ENCODE data around the gene SEMG1. TPM values are rescaled to one million over a fixed set of nuclear protein-coding genes. Genes with fewer than 3 reads are reported as not detected.

SEMG1 gene
- total and polyA plus RNA-seq, 2 donors (not counting 1 experiment from before 2014, with no cell fraction given): not detected

GRCh38 chr20:45257711-45258110, 50.9 kb downstream of the SEMG1 start:
- CTCF ChIA-PET: no interaction called here
- intact Hi-C loops (cut with micrococcal nuclease): no loop called here
- 98% methylated on average over 6 of the region's 7 CpGs for WGBS (ENCODE audit: insufficient coverage)

GRCh38 chr20:45258259-45258658, 51.4 kb downstream of the SEMG1 start:
- Histone ChIP-seq H3K79me2 (ENCODE audit: control insufficient read depth, insufficient read depth, low read length) (no peaks in the 10 kb centered on the region), H3K9ac (ENCODE audit: low read length) (no peak overlapping the region), H4K20me1 (ENCODE audit: control insufficient read depth, insufficient read depth, low read length, poor library complexity, severe bottlenecking) (no peaks in the 10 kb centered on the region), H2AFZ (ENCODE audit: insufficient read depth, low read depth, low read length, poor library complexity, severe bottlenecking) (no peak overlapping the region), H3K4me1 (ENCODE audit: control insufficient read depth in 2 of 2, insufficient read depth in 2 of 2, low read length in 2 of 2) (no peaks in the 10 kb centered on the region), H3K4me2 (replicated peaks; ENCODE audit: low read depth, low read length, poor library complexity, severe bottlenecking) (no peak overlapping the region), H3K9me3 (ENCODE audit: control extremely low read depth in 1 of 3, control insufficient read depth in 2 of 3, insufficient read depth in 1 of 3, low read length in 2 of 3) (peaks cover 0 to 3% (median 0%) of the 10 kb centered on the region in 3 donors), H3K4me3 (ENCODE audit: control extremely low read depth in 1 of 5, extremely low read depth in 1 of 5, insufficient read depth in 1 of 5, low read depth in 2 of 5, low read length in 4 of 5) (no peak overlapping the region), H3K27ac (ENCODE audit: low read length in 2 of 2) (no peak overlapping the region), H3K27me3 (replicated peaks in 1 of 4; ENCODE audit: control extremely low read depth in 1 of 4, control insufficient read depth in 3 of 4, insufficient read depth in 4 of 4, low read length in 3 of 4) (peaks cover 0 to 11% (median 6%) of the 10 kb centered on the region in 4 experiments), H3K36me3 (replicated peaks in 1 of 2; ENCODE audit: control extremely low read depth in 1 of 2, control insufficient read depth in 1 of 2, extremely low read depth in 1 of 2, insufficient read depth in 2 of 2, low read length in 1 of 2) (no peaks in the 10 kb centered on the region)
- H3K4me3 Mint-ChIP-seq: no peak overlapping the region
- H3K4me1 Mint-ChIP-seq: no peaks in the 10 kb centered on the region
- intact Hi-C loops (cut with micrococcal nuclease): no loop called here
- H3K9me3 Mint-ChIP-seq (ENCODE audit: insufficient read depth): no peaks in the 10 kb centered on the region
- no peak for DNase-seq
- ChIA-PET CTCF (no interaction called here), POLR2A (no interaction called here)
- ATAC-seq (ENCODE audit: low read depth): no peak
- 86% methylated on average over 1 of the region's 3 CpGs for WGBS (ENCODE audit: insufficient coverage)
- H3K27me3 Mint-ChIP-seq: peaks cover 51% of the 10 kb centered on the region
- TF ChIP-seq CTCF (IDR thresholded peaks at IDR 0.05) (no peak), EZH2 (IDR thresholded peaks at IDR 0.05; ENCODE audit: borderline replicate concordance, insufficient read depth, low read depth, low read length, poor library complexity, severe bottlenecking) (no peak)
- H3K27ac Mint-ChIP-seq: no peak overlapping the region

More at GRCh38 chr20:45257711-45258110, 50.9 kb downstream of the SEMG1 start:
- Histone ChIP-seq H3K4me2 (replicated peaks; ENCODE audit: low read depth, low read length, poor library complexity, severe bottlenecking) (no peak overlapping the region), H2AFZ (ENCODE audit: insufficient read depth, low read depth, low read length, poor library complexity, severe bottlenecking) (no peak overlapping the region), H3K36me3 (replicated peaks in 1 of 2; ENCODE audit: control extremely low read depth in 1 of 2, control insufficient read depth in 1 of 2, extremely low read depth in 1 of 2, insufficient read depth in 2 of 2, low read length in 1 of 2) (no peaks in the 10 kb centered on the region), H3K27ac (ENCODE audit: low read length in 2 of 2) (no peak overlapping the region), H3K4me1 (ENCODE audit: control insufficient read depth in 2 of 2, insufficient read depth in 2 of 2, low read length in 2 of 2) (no peaks in the 10 kb centered on the region), H3K79me2 (ENCODE audit: control insufficient read depth, insufficient read depth, low read length) (no peaks in the 10 kb centered on the region), H3K9ac (ENCODE audit: low read length) (no peak overlapping the region), H3K9me3 (ENCODE audit: control extremely low read depth in 1 of 3, control insufficient read depth in 2 of 3, insufficient read depth in 1 of 3, low read length in 2 of 3) (peaks cover 0 to 3% (median 0%) of the 10 kb centered on the region in 3 donors), H3K4me3 (ENCODE audit: control extremely low read depth in 1 of 5, extremely low read depth in 1 of 5, insufficient read depth in 1 of 5, low read depth in 2 of 5, low read length in 4 of 5) (no peak overlapping the region), H3K27me3 (replicated peaks in 1 of 4; ENCODE audit: control extremely low read depth in 1 of 4, control insufficient read depth in 3 of 4, insufficient read depth in 4 of 4, low read length in 3 of 4) (peaks cover 0 to 13% (median 7%) of the 10 kb centered on the region in 4 experiments), H4K20me1 (ENCODE audit: control insufficient read depth, insufficient read depth, low read length, poor library complexity, severe bottlenecking) (no peaks in the 10 kb centered on the region)
- no peak for DNase-seq
- Mint-ChIP-seq H3K27me3 (peaks cover 49% of the 10 kb centered on the region), H3K4me1 (no peaks in the 10 kb centered on the region), H3K27ac (no peak overlapping the region), H3K4me3 (no peak overlapping the region), H3K9me3 (ENCODE audit: insufficient read depth) (no peaks in the 10 kb centered on the region)
- ATAC-seq (ENCODE audit: low read depth): no peak
- TF ChIP-seq EZH2 (IDR thresholded peaks at IDR 0.05; ENCODE audit: borderline replicate concordance, insufficient read depth, low read depth, low read length, poor library complexity, severe bottlenecking) (no peak), CTCF (IDR thresholded peaks at IDR 0.05) (no peak)
- POLR2A ChIA-PET: no interaction called here
